CD4-positive, alpha-beta T cell treated with Interferon gamma for 1 hour (primary cell): ENCODE measurements around the gene LTO1.
"Not testable (repeated sequence)": the region's sequence is repeated elsewhere in the genome, so short reads cannot be mapped to it uniquely, and the experiment has no call there.

ENCODE experiments used
- DNase-seq: peaks from one replicate; pipeline ENCODE4 v3.0.0-alpha.2; 2020

LTO1 gene

GRCh38 chr11:69700278-69701140 is 25.4 kb upstream of the LTO1 start:
- no peak for DNase-seq

DNA sequence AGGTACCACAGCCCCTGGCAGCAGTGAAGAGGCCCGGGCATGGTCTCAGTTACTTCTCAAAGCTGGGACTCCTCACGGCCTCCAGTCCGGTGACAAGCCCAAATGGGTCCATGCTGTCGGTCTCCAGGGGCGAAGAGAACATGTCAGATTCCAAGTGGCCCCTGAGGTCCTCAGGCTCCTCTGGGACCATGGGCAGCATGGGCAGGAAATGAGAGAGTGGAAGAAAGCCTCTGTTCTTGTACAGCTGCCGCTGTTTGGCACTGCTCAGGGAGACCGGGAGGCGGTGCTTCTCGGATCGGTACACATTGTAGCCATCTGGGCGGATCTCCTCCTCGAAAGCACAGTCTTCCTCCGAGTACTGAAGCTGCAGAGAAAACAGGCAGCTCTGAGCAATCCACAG is 24.1 kb upstream of the LTO1 start:
- DNase-seq = no peak

DNA sequence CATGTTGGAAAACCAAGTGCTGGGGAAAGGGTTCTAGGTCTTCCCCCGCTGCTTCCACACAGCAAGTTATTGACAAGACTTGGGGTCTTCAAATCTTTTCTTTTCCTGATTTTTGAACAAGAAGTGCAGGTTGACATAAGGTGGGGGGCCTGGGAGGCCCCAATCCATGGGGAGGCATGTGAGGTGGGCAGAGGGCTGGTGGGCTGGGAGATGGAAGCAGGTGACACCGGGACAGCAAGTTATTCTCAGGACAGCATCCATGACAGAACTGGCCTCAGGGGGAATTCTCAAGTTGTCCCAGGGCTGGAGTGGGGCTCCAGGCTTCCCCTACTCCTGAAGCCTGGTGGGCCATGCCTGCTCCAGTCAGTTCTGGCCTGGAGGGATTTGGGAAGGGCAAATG is 23.2 kb upstream of the LTO1 start:
- DNase-seq = no peak

DNA sequence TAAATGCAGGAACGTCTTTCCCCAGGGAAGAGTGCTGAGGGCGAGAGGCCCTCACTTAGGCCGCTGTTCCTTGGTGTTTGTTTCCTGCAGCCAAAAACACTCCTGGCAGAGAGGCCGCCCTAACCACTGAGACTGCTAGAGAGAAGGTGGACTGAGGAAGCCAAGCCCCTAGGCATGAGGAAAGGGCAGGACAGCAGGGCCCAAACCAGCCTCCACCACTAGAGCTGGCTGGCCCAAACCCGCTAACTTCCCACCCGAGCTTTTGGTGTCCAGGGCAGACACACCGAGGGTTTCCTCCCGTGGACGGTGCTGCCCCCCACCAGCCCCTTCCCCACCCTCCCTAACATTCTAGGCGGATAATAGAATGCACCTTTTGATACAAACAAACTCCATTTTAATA is 22.7 kb upstream of the LTO1 start:
- DNase-seq = no peak

GRCh38 chr11:69697469-69697843 is 22.3 kb upstream of the LTO1 start:
- DNase-seq = no peak

DNA sequence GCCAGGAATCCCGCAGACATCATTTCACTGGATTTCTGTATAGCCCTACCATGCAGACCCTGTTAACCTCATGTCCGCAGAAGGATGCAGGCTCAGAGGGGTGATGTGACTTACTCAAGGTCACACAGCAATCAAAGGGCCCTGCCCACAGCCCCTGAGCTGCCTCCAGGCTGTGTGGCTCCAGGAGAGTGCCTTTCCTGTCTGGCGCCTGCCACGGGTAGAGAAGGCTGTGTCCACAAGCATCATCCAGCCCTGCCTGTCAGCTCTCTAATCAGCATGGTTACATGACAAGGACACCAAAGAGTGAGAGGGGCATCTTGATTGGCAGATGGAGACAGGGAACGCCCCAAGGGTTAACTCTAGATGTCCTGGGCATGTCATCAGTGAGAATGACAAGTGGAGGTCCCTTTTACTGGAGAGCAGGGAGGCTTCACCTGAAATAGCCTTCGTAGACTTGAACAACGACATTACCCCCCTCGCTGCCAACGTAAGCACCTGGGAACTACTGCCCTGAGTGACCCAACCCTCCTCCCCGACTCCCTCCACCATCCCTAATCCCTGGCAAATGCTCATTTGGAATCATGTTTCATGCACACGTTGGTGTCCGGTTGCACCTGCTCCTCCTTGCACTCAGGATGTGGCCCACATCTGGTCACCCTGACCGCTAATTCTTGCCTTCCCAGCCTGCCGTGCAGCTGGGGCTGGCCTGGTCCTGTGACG is 21.8 kb upstream of the LTO1 start:
- no peak for DNase-seq

DNA sequence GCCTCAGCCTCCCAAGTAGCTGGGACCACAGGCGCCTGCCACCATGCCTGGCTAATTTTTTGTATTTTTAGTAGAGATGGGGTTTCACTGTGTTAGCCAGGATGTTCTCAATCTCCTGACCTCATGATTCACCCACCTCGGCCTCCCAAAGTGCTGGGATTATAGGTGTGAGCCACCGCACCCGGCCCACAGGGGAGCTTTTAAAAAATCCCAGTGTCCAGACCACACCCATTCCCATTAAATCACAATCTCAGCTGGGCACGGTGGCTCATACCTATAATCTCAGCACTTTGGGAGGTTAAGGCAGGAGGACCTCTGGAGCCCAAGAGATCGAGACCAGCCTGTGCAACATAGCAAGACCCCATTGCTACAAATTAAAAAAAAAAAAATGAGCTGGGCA is 20.8 kb upstream of the LTO1 start:
- DNase-seq = not testable (repeated sequence)

- DNase-seq = no peak
Measured at GRCh38 chr11:69695581-69695980, 20.4 kb upstream of the LTO1 start.

GRCh38 chr11:69694781-69695180 is 19.6 kb upstream of the LTO1 start:
- no peak for DNase-seq

DNA sequence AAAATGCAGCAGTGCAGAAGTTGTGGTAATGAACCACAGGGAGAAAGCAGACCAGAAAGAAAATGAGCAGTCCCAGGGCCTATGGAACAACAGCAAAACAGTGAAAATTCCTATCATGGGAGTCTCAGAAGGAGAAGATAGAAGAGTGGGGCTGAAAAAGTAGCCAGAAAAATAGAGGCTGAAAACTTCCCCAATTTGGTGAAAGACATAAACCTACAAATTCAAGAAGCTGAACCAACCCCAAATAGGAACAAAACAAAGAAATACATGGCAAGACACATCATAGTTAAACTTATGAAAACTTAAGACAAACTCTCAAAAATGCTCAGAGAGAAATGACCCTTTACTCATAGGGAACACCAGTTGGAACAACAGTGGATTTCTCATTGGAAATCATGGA is 17.3 kb upstream of the LTO1 start:
- no peak for DNase-seq

- no peak for DNase-seq
Measured at GRCh38 chr11:69691463-69691862, 16.3 kb upstream of the LTO1 start.

GRCh38 chr11:69689484-69690319 is 14.5 kb upstream of the LTO1 start:
- DNase-seq = no peak

GRCh38 chr11:69687969-69688771 is 13.0 kb upstream of the LTO1 start:
- DNase-seq = not testable (repeated sequence)

- no peak for DNase-seq
Measured at GRCh38 chr11:69686856-69687255, 11.7 kb upstream of the LTO1 start.

DNA sequence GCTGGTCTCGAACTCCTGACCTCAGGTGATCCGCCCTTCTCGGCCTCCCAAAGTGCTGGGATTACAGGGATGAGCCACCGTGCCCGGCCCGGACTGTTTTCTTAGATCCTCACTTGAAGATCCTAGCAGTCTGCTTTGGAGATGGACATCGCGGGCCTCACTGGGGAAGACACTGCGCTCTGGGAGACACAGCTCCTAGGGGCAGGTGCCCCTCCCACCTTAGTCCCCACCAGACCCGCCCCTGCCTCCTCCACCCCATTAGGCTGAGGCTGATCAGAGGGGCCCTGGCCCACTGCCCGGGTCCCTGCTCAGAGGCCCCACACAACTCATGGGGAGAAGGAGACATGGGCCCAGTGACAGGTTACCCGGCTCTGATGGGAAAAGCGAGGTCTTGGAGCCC is 11.3 kb upstream of the LTO1 start:
- DNase-seq = no peak

DNA sequence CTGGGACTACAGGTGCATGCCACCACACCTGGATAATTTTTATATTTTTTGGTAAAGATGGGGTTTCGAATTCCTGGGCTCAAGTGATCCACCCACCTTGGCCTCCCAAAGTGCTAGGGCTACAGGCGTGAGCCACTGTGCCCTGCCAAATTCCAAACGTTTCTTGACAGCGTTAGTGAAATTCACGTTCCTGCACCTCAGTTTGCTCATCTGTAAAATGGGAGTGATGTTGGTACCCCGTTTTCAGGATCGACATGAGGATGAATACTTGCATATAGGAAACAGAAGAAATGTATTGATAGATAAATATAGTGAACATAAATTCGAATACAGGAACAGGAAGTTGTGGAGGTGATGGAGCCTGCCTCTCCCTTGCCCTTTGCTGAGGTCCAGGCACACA is 10.2 kb upstream of the LTO1 start:
- no peak for DNase-seq

- no peak for DNase-seq
Measured at GRCh38 chr11:69684651-69685050, 9.5 kb upstream of the LTO1 start.

DNA sequence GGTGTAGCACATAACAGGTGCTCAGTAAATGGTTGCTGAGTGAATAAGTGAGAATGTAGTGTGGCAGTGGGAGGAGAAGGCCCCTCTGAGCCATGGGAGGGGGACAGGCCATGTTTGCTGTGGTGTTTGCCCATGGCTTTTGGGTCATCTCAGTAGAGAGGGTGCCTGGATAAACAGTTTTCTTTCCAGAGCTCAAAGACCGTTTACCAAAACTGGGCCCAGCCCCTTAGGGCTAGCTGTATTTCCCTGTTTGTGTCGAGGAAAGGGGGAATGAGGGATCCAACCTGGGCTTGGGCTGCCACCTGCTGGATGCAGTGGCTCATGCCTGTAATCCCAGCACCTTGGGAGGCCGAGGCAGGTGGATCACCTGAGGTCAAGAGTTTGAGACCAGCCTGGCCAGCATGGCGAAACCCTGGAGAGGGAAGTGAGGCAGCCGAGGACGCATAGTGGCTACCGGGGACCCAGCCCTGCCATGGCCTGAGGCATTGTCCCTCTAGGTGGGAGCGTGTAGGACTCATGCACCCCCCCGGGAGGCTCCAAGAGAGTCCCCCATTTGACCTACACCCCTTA is 8.7 kb upstream of the LTO1 start:
- no peak for DNase-seq

DNA sequence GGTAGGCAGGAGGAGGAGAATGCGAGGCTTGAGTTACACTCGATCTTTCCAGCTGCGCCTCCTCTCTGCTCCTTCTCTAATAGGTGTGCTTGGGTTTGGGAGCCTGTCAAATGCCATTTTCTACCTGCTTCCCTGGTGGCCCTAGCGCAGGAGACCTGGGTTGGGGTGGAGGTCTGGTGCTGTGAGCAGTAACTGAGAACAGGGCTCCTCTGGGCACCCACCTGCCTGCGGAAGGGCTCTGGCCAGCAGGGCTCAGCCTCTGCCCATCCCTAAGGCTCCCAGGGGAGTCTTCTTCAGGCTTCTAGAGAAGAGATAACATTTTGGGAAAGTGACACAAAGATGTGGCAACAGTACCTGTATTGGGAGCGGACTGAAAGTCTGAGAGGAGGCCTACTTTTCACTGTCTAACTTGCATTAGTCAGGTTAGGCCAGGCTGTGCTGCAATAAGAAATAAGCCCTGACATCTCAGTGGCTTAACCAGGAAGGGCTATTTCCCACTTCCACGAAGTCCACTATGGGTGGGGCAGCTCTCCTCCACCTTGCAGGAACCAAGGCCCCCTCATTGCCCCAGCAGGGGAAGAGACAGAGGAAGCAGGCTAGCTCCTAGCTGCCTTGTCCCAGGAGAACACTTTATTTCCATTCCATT is 7.7 kb upstream of the LTO1 start:
- no peak for DNase-seq

- DNase-seq = no peak
Measured at GRCh38 chr11:69682221-69682620, 7.1 kb upstream of the LTO1 start.

GRCh38 chr11:69680688-69681087 is 5.5 kb upstream of the LTO1 start:
- DNase-seq = no peak

- no peak for DNase-seq
Measured at GRCh38 chr11:69677749-69678148, 2.6 kb upstream of the LTO1 start.
